IMR-90 (cell line): ENCODE measurements around the gene PSMA4. TPM values are rescaled to one million over a fixed set of nuclear protein-coding genes. Genes with fewer than 3 reads are reported as not detected.

Experiments
- ATAC-seq: fragments of 200-7000 bp; cut with Tn5 transposase; 2 replicates; pipeline ENCODE4 v1.9.1; 2020; ENCODE audit warnings: low read depth, mild to moderate bottlenecking, moderate library complexity
- BruUV-seq: library from RNA; stranded (reverse); fragments of 400-500 nt; replicated peaks from 2 replicates; lab custom pipeline; 2021; lab: Mats Ljungman, UMichigan
- CTCF ChIA-PET: fragments of 300-600 bp; formaldehyde crosslinking; extraction: SDS; loops from one replicate; lab custom pipeline; 2021; ENCODE audit warnings: antibody characterized with exemption; lab: Yijun Ruan, JAX
- POLR2A ChIA-PET: fragments of 300-600 bp; sonication (Branson Sonifier 250); formaldehyde crosslinking; loops from one replicate; lab custom pipeline; 2022; ENCODE audit warnings: antibody characterized with exemption; ENCODE audit not compliant: unreplicated experiment; lab: Charles Lee
- DNase-seq: peaks from one replicate; pipeline ENCODE4 v3.0.0; 2013
- H2AFZ ChIP-seq: replicated peaks from 2 replicates; pipeline ENCODE3; 2013; ENCODE audit warnings: low read length, mild to moderate bottlenecking; ENCODE audit not compliant: poor library complexity
- H2AK5ac ChIP-seq: 2 replicates; pipeline ENCODE4 v1.6.1; 2013; ENCODE audit warnings: low read depth, low read length, inconsistent platforms
- H2AK9ac ChIP-seq: replicated peaks from 2 replicates; pipeline ENCODE3; 2013; ENCODE audit warnings: mild to moderate bottlenecking, low read depth, low read length, moderate library complexity; ENCODE audit not compliant: poor library complexity
- H2BK120ac ChIP-seq: 2 replicates; pipeline ENCODE4 v1.6.1; 2013; ENCODE audit warnings: low read depth, low read length, inconsistent platforms
- H2BK15ac ChIP-seq: 3 replicates; pipeline ENCODE4 v1.6.1; 2013; ENCODE audit warnings: low read depth, low read length, inconsistent platforms
- H2BK20ac ChIP-seq: 2 replicates; pipeline ENCODE4 v1.6.1; 2013; ENCODE audit warnings: low read depth, mild to moderate bottlenecking, inconsistent platforms, low read length, moderate library complexity
- H2BK5ac ChIP-seq: 2 replicates; pipeline ENCODE4 v1.6.1; 2013; ENCODE audit warnings: mild to moderate bottlenecking, low read depth, low read length, inconsistent platforms; ENCODE audit not compliant: poor library complexity, severe bottlenecking
- H3K14ac ChIP-seq: replicated peaks from 2 replicates; pipeline ENCODE4 v1.6.1; 2013; ENCODE audit warnings: low read depth, low read length, inconsistent platforms
- H3K18ac ChIP-seq: 2 replicates; pipeline ENCODE4 v1.6.1; 2013; ENCODE audit warnings: low read depth, low read length, control low read depth
- H3K23ac ChIP-seq: 2 replicates; pipeline ENCODE4 v1.6.1; 2013; ENCODE audit warnings: low read depth, low read length, inconsistent platforms
- H3K27ac ChIP-seq: 2 replicates; pipeline ENCODE4 v1.5.1; 2013; ENCODE audit warnings: mild to moderate bottlenecking, control low read depth, low read length; ENCODE audit not compliant: insufficient read depth
- H3K27me3 ChIP-seq: 2 replicates; pipeline ENCODE4 v1.6.1; 2013; ENCODE audit warnings: low read length; ENCODE audit not compliant: control insufficient read depth, insufficient read depth
- H3K36me3 ChIP-seq: 2 replicates; pipeline ENCODE4 v1.6.1; 2013; ENCODE audit warnings: low read length, mixed read lengths; ENCODE audit not compliant: control insufficient read depth, insufficient read depth
- H3K4ac ChIP-seq: 2 replicates; pipeline ENCODE4 v1.6.1; 2013; ENCODE audit warnings: low read depth, low read length, inconsistent platforms
- H3K4me1 ChIP-seq: 2 replicates; pipeline ENCODE4 v1.6.1; 2013; ENCODE audit warnings: low read length, mixed read lengths; ENCODE audit not compliant: control insufficient read depth, insufficient read depth
- H3K4me2 ChIP-seq: 2 replicates; pipeline ENCODE4 v1.6.1; 2013; ENCODE audit warnings: low read depth, mild to moderate bottlenecking, control low read depth, low read length, moderate library complexity
- H3K4me3 ChIP-seq: 2 replicates; pipeline ENCODE4 v1.5.1; 2013; ENCODE audit warnings: low read depth, mild to moderate bottlenecking, control low read depth, low read length, moderate library complexity; ENCODE audit not compliant: insufficient read depth
- H3K56ac ChIP-seq: 2 replicates; pipeline ENCODE4 v1.6.1; 2013; ENCODE audit warnings: low read length, inconsistent platforms; ENCODE audit not compliant: insufficient read depth; ENCODE audit errors: extremely low read depth
- H3K79me1 ChIP-seq, 2 experiments: 2 replicates each; pipeline ENCODE4 v1.6.1; 2013; ENCODE audit warnings: low read length in 2 of 2, inconsistent platforms in 1 of 2, low read depth in 1 of 2
- H3K9ac ChIP-seq: 2 replicates; pipeline ENCODE4 v1.6.1; 2013; ENCODE audit warnings: low read depth, low read length, control low read depth
- H3K9me1 ChIP-seq: 2 replicates; pipeline ENCODE4 v1.6.1; 2013; ENCODE audit warnings: low read length, inconsistent platforms; ENCODE audit not compliant: insufficient read depth
- H3K9me3 ChIP-seq: 2 replicates; pipeline ENCODE4 v1.6.1; 2013; ENCODE audit warnings: low read length; ENCODE audit not compliant: control insufficient read depth, insufficient read depth
- H4K20me1 ChIP-seq: 2 replicates; pipeline ENCODE4 v1.6.1; 2013; ENCODE audit warnings: low read length, inconsistent platforms; ENCODE audit not compliant: insufficient read depth
- H4K5ac ChIP-seq: 2 replicates; pipeline ENCODE4 v1.6.1; 2013; ENCODE audit warnings: mild to moderate bottlenecking, low read depth, low read length, control low read depth
- H4K8ac ChIP-seq, 2 experiments: 2 replicates each; pipeline ENCODE4 v1.6.1; 2013; ENCODE audit warnings: low read depth in 2 of 2, low read length in 2 of 2, control low read depth in 1 of 2, inconsistent platforms in 1 of 2
- H4K91ac ChIP-seq: 2 replicates; pipeline ENCODE4 v1.6.1; 2013; ENCODE audit warnings: low read depth, low read length, inconsistent platforms; ENCODE audit not compliant: insufficient read depth
- FOS ChIP-seq: fragments of 150-350 bp; IDR thresholded peaks from 2 replicates; pipeline ENCODE4 v1.6.1; 2016; ENCODE audit warnings: low read depth, low read length
- WGBS, 2 experiments: methylation state at CpG; one replicate each; pipeline versions ENCODE4 v1.1.5 to v1.1.7; 2013; ENCODE audit warnings: missing lambda C conversion rate in 2 of 2; ENCODE audit not compliant: insufficient read length in 1 of 2; ENCODE audit errors: extremely low coverage in 2 of 2; 5-methylcytosine and 5-hydroxymethylcytosine counted together
- dilution Hi-C: fragments of 300-500 bp; cut with HindIII; formaldehyde crosslinking; loops from one replicate; pipeline ENCODE4 v1.14.3; 2018; ENCODE audit warnings: low sequenced_read_pairs; ENCODE audit not compliant: unreplicated experiment
- in situ Hi-C: fragments of 300-500 bp; cut with MboI; formaldehyde crosslinking; loops from 3 replicates; pipeline ENCODE4 v1.14.3; 2019; ENCODE audit warnings: low sequenced_read_pairs, inconsistent platforms, mixed read lengths
- intact Hi-C: fragments of 100-400 bp; cut with micrococcal nuclease; formaldehyde crosslinking; loops from 2 replicates; pipeline ENCODE4 v1.10.0; 2022
- polyA plus RNA-seq, 3 experiments: library from polyadenylated mRNA; depleted of rRNA; stranded (reverse); fragments of >200 nt; gene quantifications; 2 replicates each; pipeline ENCODE4 v1.2.3, GENCODE V29; 2012; ENCODE audit warnings: low replicate concordance in 1 of 3
- total RNA-seq: library from RNA; depleted of rRNA; stranded (reverse); fragments of >200 nt; gene quantifications from 2 replicates; pipeline ENCODE4 v1.2.3, GENCODE V29; 2012

PSMA4 gene
- total and polyA plus RNA-seq, 2 of the 4 experiments (the other 2 are of a cell fraction): 208 to 239 TPM

DNA sequence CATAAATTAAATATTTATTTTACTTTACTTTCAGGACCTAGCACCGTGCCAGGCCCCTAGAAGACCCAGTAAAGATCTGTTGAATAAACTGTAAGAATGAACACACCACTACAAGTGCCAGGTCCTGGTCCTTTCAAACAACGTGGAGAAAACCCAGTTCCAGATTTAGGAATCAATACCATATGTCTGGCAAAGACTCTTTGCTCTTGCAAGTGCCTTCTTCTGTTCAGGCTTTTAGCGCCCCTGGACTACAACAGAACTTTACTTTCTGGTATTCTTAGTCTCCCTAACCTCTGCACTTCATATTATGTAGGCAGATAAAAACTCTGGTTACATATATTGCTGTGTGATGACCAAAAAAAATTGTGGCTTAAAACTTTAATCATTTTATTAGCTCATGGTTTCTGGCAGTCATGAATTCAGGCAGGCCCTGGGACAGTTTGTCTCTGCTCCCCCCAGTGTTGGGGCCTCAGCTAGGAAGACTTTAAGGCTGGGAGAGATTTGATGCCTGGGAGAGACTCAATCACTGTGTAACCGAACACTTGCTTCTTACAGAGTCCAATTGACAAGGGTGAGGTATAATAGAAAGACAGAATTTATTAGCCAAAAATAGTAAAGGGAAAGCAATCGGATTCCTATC is 2.9 kb upstream of the PSMA4 start:
- DNase-seq (no peak), ATAC-seq (no peak)
- ChIA-PET POLR2A (no interaction called here), CTCF (no interaction called here)
- no peak overlapping the region for H4K5ac ChIP-seq
- no peak overlapping the region for H2BK15ac ChIP-seq
- H2AFZ ChIP-seq: no peak overlapping the region
- H3K27me3 ChIP-seq: no peaks in the 10 kb centered on the region
- no peaks in the 10 kb centered on the region for H3K9me3 ChIP-seq
- H2BK5ac ChIP-seq: no peak overlapping the region
- TF ChIP-seq FOS: no peak
- H3K4ac ChIP-seq: no peak overlapping the region
- dilution Hi-C loops (no loop called here), in situ Hi-C loops (no loop called here), intact Hi-C loops (no loop called here)
- peaks cover 2% of the 10 kb centered on the region; the same call in 1 of the 2 replicates for H3K36me3 ChIP-seq
- H2AK9ac ChIP-seq: no peak overlapping the region
- H3K4me3 ChIP-seq: no peak overlapping the region
- no peak overlapping the region for H3K27ac ChIP-seq
- H3K14ac ChIP-seq: no peak overlapping the region
- no peak overlapping the region for H2BK120ac ChIP-seq
- H3K9ac ChIP-seq: no peak overlapping the region
- H3K56ac ChIP-seq: no peak overlapping the region
- no TSS peak for BruUV-seq
- no peak overlapping the region for H3K4me2 ChIP-seq
- H3K79me1 ChIP-seq: peaks cover 12 to 18% of the 10 kb centered on the region in 2 experiments; a peak in 3 of 4 replicates
- no CpG with 5 or more reads among the region's 5 CpGs for WGBS, 2 experiments
- H3K23ac ChIP-seq: no peak overlapping the region
- peaks cover 7% of the 10 kb centered on the region for H4K20me1 ChIP-seq
- no peaks in the 10 kb centered on the region for H3K4me1 ChIP-seq
- no peak overlapping the region for H2BK20ac ChIP-seq
- H3K18ac ChIP-seq: no peak overlapping the region
- H3K9me1 ChIP-seq: 0 out of 2 replicates have a peak, but pooled peaks cover 2% of the 10 kb centered on the region
- H4K91ac ChIP-seq: no peak overlapping the region
- no peak overlapping the region for H4K8ac ChIP-seq
- no peak overlapping the region for H2AK5ac ChIP-seq
